ENCODE data around the gene LRRC51.

Gene LRRC51

DNA sequence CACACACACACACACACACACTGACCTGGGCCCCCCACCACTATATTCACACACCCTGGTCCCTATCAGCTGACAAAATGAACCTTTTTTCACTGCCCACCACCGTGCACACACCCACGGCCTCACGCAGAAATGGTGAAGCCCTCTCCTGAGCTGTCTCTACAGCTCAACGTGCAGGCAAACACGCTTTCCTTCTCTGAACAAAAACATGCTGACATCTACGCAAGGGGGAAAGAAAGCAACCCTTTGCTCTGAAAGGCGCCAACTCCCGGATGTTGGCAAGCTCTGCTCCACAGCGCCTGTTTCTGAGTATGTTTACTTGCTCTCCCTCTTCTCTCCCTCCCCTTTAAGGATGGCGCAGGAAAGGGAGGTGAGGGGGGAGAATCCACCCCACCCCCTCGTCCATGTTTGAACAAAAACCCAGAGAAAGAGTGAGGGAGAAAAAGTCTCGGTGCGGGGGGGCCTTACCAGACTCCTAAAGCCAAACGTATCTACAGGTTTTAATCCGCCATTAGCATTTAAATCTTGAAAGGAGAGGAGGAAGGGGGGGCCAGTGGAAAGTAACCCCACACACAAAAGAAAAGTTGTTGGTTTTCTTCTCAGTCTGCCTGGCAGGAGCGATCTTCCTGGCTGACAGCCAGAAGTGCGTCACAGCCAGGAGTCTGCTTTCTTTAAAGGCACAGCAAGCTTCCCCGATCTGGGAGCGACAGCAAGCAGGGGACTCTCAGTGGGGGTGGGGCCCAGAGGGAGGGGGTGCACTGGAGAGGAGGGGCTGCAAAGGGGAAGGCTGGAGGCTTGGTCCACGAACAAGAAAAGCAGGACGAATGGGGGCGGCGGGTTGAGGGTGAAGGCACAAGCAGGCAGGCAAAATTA is 39.9 kb upstream of the LRRC51 start:
- DNase-seq (ENCODE audit: low read depth) = peak; percentile 96
- TF ChIP-seq, protein P1, sequence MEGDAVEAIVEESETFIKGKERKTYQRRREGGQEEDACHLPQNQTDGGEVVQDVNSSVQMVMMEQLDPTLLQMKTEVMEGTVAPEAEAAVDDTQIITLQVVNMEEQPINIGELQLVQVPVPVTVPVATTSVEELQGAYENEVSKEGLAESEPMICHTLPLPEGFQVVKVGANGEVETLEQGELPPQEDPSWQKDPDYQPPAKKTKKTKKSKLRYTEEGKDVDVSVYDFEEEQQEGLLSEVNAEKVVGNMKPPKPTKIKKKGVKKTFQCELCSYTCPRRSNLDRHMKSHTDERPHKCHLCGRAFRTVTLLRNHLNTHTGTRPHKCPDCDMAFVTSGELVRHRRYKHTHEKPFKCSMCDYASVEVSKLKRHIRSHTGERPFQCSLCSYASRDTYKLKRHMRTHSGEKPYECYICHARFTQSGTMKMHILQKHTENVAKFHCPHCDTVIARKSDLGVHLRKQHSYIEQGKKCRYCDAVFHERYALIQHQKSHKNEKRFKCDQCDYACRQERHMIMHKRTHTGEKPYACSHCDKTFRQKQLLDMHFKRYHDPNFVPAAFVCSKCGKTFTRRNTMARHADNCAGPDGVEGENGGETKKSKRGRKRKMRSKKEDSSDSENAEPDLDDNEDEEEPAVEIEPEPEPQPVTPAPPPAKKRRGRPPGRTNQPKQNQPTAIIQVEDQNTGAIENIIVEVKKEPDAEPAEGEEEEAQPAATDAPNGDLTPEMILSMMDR (conservative IDR thresholded peaks at IDR 0.05; ENCODE audit: low read depth, low read length) = no peak
- peak overlapping the region; percentile 67 for H3K4me3 ChIP-seq (ENCODE audit: low read depth, low read length)

- DNase-seq (ENCODE audit: low read depth) = peak; percentile 78
- TF ChIP-seq, protein P1 (conservative IDR thresholded peaks at IDR 0.05; ENCODE audit: low read depth, low read length) = no peak
- H3K4me3 ChIP-seq (ENCODE audit: low read depth, low read length) = peak overlapping the region; percentile 67
Measured at GRCh38 chr11:72041364-72042063, 39.1 kb upstream of the LRRC51 start.

DNA sequence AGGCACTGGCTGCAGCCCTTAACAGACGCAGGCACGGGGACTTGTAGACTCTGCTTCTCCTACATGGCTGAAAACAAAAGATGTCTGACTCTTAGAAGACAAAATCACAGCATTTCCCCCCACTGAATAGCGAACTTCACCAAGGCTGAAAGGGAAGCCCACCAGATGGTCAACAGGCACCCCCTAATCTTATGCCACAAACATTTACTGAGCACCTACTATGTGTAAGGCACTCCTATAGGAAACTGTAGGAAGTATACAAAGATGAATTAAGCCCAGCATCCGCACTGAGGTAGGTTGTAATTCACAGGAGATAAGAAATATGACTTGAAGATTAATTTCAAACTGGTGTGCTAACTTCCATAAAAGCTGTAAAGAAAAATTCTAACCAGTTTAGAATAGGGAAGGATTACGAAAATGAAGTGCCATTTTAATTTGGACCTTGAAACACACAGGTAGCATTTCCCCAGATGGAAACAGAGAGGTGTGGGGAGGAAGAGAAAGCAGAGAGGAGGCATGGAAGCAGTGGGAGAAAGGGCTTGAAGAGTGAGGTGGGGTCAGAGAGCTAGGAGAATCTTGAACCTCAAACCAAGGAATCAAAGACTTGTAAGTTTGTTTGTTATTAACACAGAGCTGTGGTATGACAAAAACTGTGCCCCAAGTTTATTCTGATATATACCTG is 38.4 kb upstream of the LRRC51 start:
- H3K4me3 ChIP-seq (ENCODE audit: low read depth, low read length) = peak overlapping the region; percentile 67
- TF ChIP-seq, protein P1 (conservative IDR thresholded peaks at IDR 0.05; ENCODE audit: low read depth, low read length) = no peak
- DNase-seq (ENCODE audit: low read depth) = no peak

DNA sequence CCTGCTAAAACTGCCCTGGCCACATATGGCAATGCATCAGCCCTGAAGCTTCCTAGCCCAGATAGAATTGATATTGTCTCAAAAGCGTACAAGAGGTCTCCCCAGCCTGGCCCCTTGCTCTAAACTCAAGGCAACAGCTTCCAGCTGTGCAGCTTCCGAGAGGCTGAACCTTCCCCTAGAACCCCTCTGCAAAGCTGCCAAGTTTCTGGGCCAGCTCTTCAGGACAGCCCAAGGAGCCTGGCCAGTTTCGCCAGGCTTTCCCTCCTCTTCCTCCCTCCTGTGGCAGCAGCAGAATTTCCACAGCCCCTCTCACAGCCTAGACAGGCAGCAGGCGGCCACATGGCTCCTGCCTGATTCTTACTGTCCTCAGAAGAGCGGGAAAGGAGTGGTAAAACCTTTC is 34.8 kb upstream of the LRRC51 start:
- TF ChIP-seq, protein P1 (conservative IDR thresholded peaks at IDR 0.05; ENCODE audit: low read depth, low read length) = peak; percentile 4
- peak; percentile 68 for DNase-seq (ENCODE audit: low read depth)
- H3K4me3 ChIP-seq (ENCODE audit: low read depth, low read length) = no peak overlapping the region

DNA sequence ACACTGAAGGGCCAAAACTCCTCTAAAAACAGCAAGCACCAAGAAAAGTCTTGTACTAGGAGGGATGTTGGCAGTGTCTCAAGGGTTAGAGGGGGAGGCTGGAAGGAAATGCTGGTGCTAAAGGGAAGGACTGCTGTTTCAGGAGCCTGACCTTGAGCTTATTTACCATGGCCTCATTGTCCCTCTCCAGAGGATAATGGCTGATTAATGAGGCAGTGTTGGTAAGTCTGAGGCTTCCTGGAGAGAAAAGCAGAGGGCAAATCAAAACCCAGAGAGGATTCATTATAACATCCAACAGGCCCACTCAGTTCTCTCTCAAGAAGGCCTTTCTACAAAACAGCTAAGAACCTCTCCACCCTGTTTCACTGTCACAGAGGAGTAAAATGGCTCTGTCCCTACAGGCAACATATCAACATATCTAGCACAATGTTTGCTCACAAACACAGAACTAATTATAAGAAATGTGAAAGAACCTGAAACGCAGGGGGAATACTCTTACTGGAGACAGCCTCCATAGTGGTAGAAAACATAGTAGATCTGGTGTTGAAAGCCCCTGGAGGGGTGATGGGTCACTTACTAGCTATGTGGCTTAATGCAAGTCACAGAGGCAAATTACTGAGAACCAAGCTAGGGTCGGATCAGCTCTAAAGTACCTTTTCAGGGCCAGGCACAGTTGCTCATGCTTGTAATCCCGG is 31.7 kb upstream of the LRRC51 start:
- no peak overlapping the region for H3K4me3 ChIP-seq (ENCODE audit: low read depth, low read length)
- TF ChIP-seq, protein P1 (conservative IDR thresholded peaks at IDR 0.05; ENCODE audit: low read depth, low read length) = no peak
- no peak for DNase-seq (ENCODE audit: low read depth)

DNA sequence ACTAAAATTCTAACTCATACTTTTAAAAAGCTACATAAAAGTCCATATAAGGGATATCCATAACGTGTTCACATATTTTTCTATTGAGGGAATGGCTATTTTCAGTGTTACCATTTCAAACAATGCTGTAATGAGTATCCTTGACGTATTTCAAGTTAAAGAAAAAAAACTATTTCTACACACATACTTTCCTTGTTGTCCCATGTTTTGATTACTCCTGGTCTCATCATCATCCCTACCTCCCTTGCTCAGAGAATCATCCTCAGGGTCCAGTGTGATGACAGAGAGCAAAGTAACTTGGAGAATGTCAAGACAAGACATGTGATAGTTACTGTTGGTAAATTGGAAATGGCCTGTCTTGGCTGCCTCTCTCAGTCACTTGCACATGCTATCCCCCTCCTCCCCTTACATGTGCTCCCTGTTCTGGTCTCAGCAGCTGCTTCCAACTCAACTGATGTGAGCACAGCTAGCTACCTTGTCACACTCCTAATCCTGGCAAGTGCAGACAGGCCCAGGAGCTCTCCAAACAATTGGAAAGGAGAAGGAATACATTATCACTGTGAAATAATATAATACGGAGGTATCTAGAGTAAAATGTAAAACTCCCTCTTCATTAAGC is 22.1 kb upstream of the LRRC51 start:
- H3K4me3 ChIP-seq (ENCODE audit: low read depth, low read length) = no peak overlapping the region
- TF ChIP-seq, protein P1 (conservative IDR thresholded peaks at IDR 0.05; ENCODE audit: low read depth, low read length) = no peak
- peak; percentile 16 for DNase-seq (ENCODE audit: low read depth)
